HEK293 (cell line): ENCODE results near the gene HSPG2.

Experiments used
- CTCF ChIA-PET: fragments of 350-600 bp; formaldehyde crosslinking; extraction: SDS; loops from one replicate; lab custom pipeline; 2021; ENCODE audit warnings: antibody characterized with exemption; lab: Yijun Ruan, JAX
- POLR2A ChIA-PET: fragments of 300-600 bp; formaldehyde crosslinking; extraction: SDS; loops from one replicate; lab custom pipeline; 2020; ENCODE audit warnings: antibody characterized with exemption, inconsistent platforms; lab: Yijun Ruan, JAX
- H3K27ac ChIP-seq: fragments of 200-500 bp; sonication (Bioruptor generic); 2 replicates; pipeline ENCODE4 v1.5.1; 2014; ENCODE audit warnings: low read depth, low read length, control low read depth, inconsistent platforms; ENCODE audit errors: extremely low read depth
- H3K36me3 ChIP-seq, 2 experiments: fragments of 200-500 bp in 1 of 2; sonication (Bioruptor generic) in 1 of 2; 1 replicate in 1 of 2; 2 replicates in 1 of 2; pipeline ENCODE4 v1.5.1; 2014 to 2017; ENCODE audit warnings: inconsistent platforms in 2 of 2, low read length in 2 of 2; ENCODE audit not compliant: control insufficient read depth in 2 of 2, insufficient read depth in 1 of 2
- H3K4me1 ChIP-seq: fragments of 200-500 bp; sonication (Bioruptor generic); 2 replicates; pipeline ENCODE4 v1.5.1; 2014; ENCODE audit warnings: mild to moderate bottlenecking, low read length, inconsistent platforms; ENCODE audit not compliant: control insufficient read depth, insufficient read depth
- H3K4me3 ChIP-seq: 2 replicates; pipeline ENCODE4 v1.5.1; 2011; ENCODE audit warnings: low read depth, mild to moderate bottlenecking, control low read depth, low read length, moderate library complexity
- H3K9me3 ChIP-seq: fragments of 200-500 bp; sonication (Bioruptor generic); 2 replicates; pipeline ENCODE4 v1.5.1; 2014; ENCODE audit warnings: low read depth, low read length, inconsistent platforms; ENCODE audit not compliant: control insufficient read depth, insufficient read depth
- GLI4 ChIP-seq: fragments of 450-650 bp; formaldehyde crosslinking; IDR thresholded peaks from 2 replicates; pipeline ENCODE4 v1.5.1; 2016; ENCODE audit warnings: missing biosample characterization, missing genetic modification characterization
- HOXC10 ChIP-seq: sonication (generic); formaldehyde crosslinking; IDR thresholded peaks from 2 replicates; pipeline ENCODE4 v1.8.1; 2023; ENCODE audit warnings: mild to moderate bottlenecking, missing genetic modification reagents
- SP2 ChIP-seq: fragments of 450-650 bp; formaldehyde crosslinking; IDR thresholded peaks from 2 replicates; pipeline ENCODE4 v1.5.1; 2016; ENCODE audit warnings: missing biosample characterization, missing genetic modification characterization
- TCF7L2 ChIP-seq: IDR thresholded peaks from 2 replicates; pipeline ENCODE4 v1.6.1; 2011; ENCODE audit warnings: low read depth, mild to moderate bottlenecking, inconsistent platforms, low read length, moderate library complexity, borderline replicate concordance
- ZFP41 ChIP-seq: fragments of 450-650 bp; formaldehyde crosslinking; IDR thresholded peaks from 2 replicates; pipeline ENCODE4 v1.5.1; 2016; ENCODE audit warnings: missing biosample characterization, missing genetic modification characterization, borderline replicate concordance
- ZNF112 ChIP-seq: fragments of 450-650 bp; formaldehyde crosslinking; IDR thresholded peaks from 2 replicates; pipeline ENCODE4 v1.5.0; 2017; ENCODE audit warnings: missing biosample characterization, missing genetic modification characterization
- ZNF157 ChIP-seq: fragments of 450-650 bp; formaldehyde crosslinking; IDR thresholded peaks from 2 replicates; pipeline ENCODE4 v1.5.1; 2016; ENCODE audit warnings: missing biosample characterization, missing genetic modification characterization
- ZNF175 ChIP-seq: fragments of 450-650 bp; formaldehyde crosslinking; IDR thresholded peaks from 2 replicates; pipeline ENCODE4 v1.5.1; 2016; ENCODE audit warnings: missing biosample characterization, missing genetic modification characterization
- ZNF214 ChIP-seq: fragments of 450-650 bp; formaldehyde crosslinking; IDR thresholded peaks from 2 replicates; pipeline ENCODE4 v1.5.1; 2017; ENCODE audit warnings: missing biosample characterization, mild to moderate bottlenecking, missing genetic modification characterization, borderline replicate concordance
- ZNF24 ChIP-seq: fragments of 450-650 bp; formaldehyde crosslinking; IDR thresholded peaks from 2 replicates; pipeline ENCODE4 v1.5.1; 2016; ENCODE audit warnings: missing biosample characterization, missing genetic modification characterization
- ZNF404 ChIP-seq: fragments of 450-650 bp; formaldehyde crosslinking; IDR thresholded peaks from 2 replicates; pipeline ENCODE4 v1.5.1; 2017; ENCODE audit warnings: missing biosample characterization, missing genetic modification characterization
- ZNF501 ChIP-seq: fragments of 450-650 bp; formaldehyde crosslinking; IDR thresholded peaks from 2 replicates; pipeline ENCODE4 v1.5.1; 2016; ENCODE audit warnings: missing biosample characterization, missing genetic modification characterization
- ZNF548 ChIP-seq: fragments of 450-650 bp; formaldehyde crosslinking; IDR thresholded peaks from 2 replicates; pipeline ENCODE4 v1.5.1; 2016; ENCODE audit warnings: missing biosample characterization, missing genetic modification characterization
- ZNF677 ChIP-seq: fragments of 450-650 bp; IDR thresholded peaks from 2 replicates; pipeline ENCODE4 v1.5.0; 2018; ENCODE audit warnings: missing biosample characterization, mild to moderate bottlenecking, missing genetic modification characterization, moderate library complexity
- ZNF830 ChIP-seq: fragments of 450-650 bp; IDR thresholded peaks from 2 replicates; pipeline ENCODE4 v1.5.0; 2018; ENCODE audit warnings: missing biosample characterization, missing genetic modification characterization, low read depth, mild to moderate bottlenecking, moderate library complexity
- TF ChIP-seq, protein P1 (sequence below): fragments of 450-650 bp; formaldehyde crosslinking; IDR thresholded peaks from 2 replicates; pipeline ENCODE4 v1.5.1; 2016; ENCODE audit warnings: missing biosample characterization, missing genetic modification characterization
- TF ChIP-seq, protein P2 (sequence below): fragments of 450-650 bp; formaldehyde crosslinking; IDR thresholded peaks from 2 replicates; pipeline ENCODE4 v1.5.1; 2016; ENCODE audit warnings: missing biosample characterization, missing genetic modification characterization
- TF ChIP-seq, protein P3 (sequence below): fragments of 450-650 bp; formaldehyde crosslinking; conservative IDR thresholded peaks from 2 replicates; pipeline ENCODE4 v1.5.1; 2016; ENCODE audit warnings: low read depth, missing biosample characterization, missing genetic modification characterization
- TF ChIP-seq, protein P4 (sequence below): fragments of 450-650 bp; formaldehyde crosslinking; IDR thresholded peaks from 2 replicates; pipeline ENCODE4 v1.5.1; 2016; ENCODE audit warnings: missing biosample characterization, missing genetic modification characterization
- TF ChIP-seq, protein P5 (sequence below): IDR thresholded peaks from 2 replicates; pipeline ENCODE4 v1.6.1; 2011; ENCODE audit warnings: mild to moderate bottlenecking, low read depth, low read length, borderline replicate concordance
- TF ChIP-seq, protein P6 (sequence below): fragments of 450-650 bp; formaldehyde crosslinking; optimal IDR thresholded peaks from 2 replicates; pipeline ENCODE3; 2016; ENCODE audit warnings: missing biosample characterization, mild to moderate bottlenecking, missing genetic modification characterization

HSPG2 gene

DNA sequence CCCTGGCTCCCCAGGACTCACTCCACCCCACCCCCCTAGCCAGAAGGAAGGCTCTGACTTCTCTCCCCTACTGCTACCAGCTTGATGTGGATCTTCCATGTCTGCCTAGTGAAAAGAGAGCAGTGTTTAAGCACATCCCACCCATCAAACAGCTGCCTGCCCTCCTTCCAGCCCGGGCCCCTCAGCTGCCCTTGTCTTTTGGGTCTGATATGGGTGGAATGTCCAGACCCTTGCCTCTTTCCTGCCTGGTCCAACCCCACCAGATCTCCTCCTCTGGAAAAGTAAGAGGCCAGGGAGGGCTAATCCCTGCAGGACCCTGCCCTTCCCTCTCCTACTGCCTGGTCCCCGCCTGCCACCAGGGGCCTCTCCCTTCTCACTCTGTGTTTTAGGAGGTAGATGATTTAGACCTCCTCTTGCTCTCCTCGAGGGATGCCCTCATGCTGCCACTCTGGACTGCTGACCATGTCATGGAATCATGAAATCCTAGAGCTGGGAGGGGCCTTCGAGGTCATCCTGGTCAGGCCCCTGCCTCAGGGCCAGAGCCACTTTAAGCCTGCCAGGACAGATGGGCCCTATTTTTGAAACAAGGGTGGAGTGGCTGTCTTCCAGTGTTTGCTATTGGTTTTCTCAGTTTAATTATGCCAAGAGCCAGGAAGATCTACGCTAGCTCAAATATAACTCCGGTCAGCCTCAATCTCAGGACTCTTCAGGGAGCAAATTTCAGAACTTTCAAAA is 15.8 kb upstream of the HSPG2 start (continued):
- TF ChIP-seq ZFP41 (tag by site-specific recombination), result no peak

DNA sequence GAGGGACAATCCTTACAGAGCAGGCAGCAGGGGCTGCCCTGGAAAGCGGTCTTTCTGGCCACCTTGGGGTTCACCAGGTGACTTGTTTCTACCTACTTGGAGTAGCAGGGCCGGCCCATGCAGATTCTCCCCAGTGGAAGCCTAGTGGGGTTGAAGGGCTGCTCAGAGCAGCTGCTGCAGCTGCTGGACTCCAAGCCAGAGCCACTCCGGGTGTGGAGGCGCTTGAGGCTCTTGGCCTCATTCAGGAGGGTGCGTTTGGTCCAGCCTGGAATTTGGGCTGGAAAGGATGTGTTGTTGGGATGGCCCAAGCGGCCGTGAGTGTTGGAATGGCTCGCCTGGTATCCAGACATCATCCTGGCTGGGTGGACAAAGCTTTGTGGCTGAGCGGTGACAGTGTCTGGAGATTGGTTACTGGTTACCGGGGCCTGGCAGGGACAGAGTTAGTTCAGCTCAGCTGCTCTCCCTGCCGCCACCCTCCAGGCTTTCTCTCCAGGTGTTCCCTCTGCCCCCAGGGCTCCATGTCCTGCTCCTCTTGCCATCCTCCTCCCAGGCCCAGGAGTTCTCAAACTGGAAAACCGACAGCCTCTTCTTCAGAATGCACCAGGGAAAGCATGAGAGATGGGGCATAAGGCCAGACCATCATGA is 14.2 kb upstream of the HSPG2 start:
- Histone ChIP-seq H3K9me3 (no peaks in the 10 kb centered on the region), H3K27ac (no peak overlapping the region), H3K4me1 (no peaks in the 10 kb centered on the region), H3K36me3 (no peaks in the 10 kb centered on the region), H3K4me3 (no peak overlapping the region)
- POLR2A ChIA-PET, result no interaction called here
- TF ChIP-seq SP2 (tag by site-specific recombination) (no peak), ZNF214 (no peak), ZNF157 (no peak), ZNF677 (tag by site-specific recombination) (no peak), ZNF830 (no peak), ZNF112 (no peak), GLI4 (tag by site-specific recombination) (no peak), ZNF548 (tag by site-specific recombination) (no peak), ZNF404 (no peak), ZNF24 (tag by site-specific recombination) (no peak), HOXC10 (no peak), TCF7L2 (no peak), ZNF175 (no peak), ZNF501 (no peak)
- TF ChIP-seq, protein P1, sequence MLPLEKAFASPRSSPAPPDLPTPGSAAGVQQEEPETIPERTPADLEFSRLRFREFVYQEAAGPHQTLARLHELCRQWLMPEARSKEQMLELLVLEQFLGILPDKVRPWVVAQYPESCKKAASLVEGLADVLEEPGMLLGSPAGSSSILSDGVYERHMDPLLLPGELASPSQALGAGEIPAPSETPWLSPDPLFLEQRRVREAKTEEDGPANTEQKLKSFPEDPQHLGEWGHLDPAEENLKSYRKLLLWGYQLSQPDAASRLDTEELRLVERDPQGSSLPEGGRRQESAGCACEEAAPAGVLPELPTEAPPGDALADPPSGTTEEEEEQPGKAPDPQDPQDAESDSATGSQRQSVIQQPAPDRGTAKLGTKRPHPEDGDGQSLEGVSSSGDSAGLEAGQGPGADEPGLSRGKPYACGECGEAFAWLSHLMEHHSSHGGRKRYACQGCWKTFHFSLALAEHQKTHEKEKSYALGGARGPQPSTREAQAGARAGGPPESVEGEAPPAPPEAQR (tag by site-specific recombination), result no peak
- TF ChIP-seq, protein P2, sequence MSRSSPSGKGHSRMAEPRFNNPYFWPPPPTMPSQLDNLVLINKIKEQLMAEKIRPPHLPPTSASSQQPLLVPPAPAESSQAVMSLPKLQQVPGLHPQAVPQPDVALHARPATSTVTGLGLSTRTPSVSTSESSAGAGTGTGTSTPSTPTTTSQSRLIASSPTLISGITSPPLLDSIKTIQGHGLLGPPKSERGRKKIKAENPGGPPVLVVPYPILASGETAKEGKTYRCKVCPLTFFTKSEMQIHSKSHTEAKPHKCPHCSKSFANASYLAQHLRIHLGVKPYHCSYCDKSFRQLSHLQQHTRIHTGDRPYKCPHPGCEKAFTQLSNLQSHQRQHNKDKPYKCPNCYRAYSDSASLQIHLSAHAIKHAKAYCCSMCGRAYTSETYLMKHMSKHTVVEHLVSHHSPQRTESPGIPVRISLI (tag by site-specific recombination), result no peak
- TF ChIP-seq, protein P3, sequence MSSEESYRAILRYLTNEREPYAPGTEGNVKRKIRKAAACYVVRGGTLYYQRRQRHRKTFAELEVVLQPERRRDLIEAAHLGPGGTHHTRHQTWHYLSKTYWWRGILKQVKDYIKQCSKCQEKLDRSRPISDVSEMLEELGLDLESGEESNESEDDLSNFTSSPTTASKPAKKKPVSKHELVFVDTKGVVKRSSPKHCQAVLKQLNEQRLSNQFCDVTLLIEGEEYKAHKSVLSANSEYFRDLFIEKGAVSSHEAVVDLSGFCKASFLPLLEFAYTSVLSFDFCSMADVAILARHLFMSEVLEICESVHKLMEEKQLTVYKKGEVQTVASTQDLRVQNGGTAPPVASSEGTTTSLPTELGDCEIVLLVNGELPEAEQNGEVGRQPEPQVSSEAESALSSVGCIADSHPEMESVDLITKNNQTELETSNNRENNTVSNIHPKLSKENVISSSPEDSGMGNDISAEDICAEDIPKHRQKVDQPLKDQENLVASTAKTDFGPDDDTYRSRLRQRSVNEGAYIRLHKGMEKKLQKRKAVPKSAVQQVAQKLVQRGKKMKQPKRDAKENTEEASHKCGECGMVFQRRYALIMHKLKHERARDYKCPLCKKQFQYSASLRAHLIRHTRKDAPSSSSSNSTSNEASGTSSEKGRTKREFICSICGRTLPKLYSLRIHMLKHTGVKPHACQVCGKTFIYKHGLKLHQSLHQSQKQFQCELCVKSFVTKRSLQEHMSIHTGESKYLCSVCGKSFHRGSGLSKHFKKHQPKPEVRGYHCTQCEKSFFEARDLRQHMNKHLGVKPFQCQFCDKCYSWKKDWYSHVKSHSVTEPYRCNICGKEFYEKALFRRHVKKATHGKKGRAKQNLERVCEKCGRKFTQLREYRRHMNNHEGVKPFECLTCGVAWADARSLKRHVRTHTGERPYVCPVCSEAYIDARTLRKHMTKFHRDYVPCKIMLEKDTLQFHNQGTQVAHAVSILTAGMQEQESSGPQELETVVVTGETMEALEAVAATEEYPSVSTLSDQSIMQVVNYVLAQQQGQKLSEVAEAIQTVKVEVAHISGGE (tag by site-specific recombination), result no peak
- TF ChIP-seq, protein P4, sequence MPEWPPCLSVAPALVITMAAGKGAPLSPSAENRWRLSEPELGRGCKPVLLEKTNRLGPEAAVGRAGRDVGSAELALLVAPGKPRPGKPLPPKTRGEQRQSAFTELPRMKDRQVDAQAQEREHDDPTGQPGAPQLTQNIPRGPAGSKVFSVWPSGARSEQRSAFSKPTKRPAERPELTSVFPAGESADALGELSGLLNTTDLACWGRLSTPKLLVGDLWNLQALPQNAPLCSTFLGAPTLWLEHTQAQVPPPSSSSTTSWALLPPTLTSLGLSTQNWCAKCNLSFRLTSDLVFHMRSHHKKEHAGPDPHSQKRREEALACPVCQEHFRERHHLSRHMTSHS (tag by site-specific recombination), result no peak
- TF ChIP-seq, protein P5, sequence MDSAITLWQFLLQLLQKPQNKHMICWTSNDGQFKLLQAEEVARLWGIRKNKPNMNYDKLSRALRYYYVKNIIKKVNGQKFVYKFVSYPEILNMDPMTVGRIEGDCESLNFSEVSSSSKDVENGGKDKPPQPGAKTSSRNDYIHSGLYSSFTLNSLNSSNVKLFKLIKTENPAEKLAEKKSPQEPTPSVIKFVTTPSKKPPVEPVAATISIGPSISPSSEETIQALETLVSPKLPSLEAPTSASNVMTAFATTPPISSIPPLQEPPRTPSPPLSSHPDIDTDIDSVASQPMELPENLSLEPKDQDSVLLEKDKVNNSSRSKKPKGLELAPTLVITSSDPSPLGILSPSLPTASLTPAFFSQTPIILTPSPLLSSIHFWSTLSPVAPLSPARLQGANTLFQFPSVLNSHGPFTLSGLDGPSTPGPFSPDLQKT, result no peak
- TF ChIP-seq, protein P6, sequence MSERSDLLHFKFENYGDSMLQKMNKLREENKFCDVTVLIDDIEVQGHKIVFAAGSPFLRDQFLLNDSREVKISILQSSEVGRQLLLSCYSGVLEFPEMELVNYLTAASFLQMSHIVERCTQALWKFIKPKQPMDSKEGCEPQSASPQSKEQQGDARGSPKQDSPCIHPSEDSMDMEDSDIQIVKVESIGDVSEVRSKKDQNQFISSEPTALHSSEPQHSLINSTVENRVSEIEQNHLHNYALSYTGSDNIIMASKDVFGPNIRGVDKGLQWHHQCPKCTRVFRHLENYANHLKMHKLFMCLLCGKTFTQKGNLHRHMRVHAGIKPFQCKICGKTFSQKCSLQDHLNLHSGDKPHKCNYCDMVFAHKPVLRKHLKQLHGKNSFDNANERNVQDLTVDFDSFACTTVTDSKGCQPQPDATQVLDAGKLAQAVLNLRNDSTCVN, result no peak
- CTCF ChIA-PET, result interaction anchor here (0.6 to 2.1 kb wide), 3 partner anchors 11 to 25 kb away, joined by 3 to 8 read pairs (median 3); no protein-coding TSS in a partner anchor
